Gastrocnemius medialis (tissue), 4 donors: Measurements from ENCODE around the gene C1QL4.

Experiments
- POLR2A ChIP-seq, 2 donors: fragments of 450-650 bp; IDR thresholded peaks; one replicate each; pipeline ENCODE4 v1.6.1; 2017; ENCODE audit warnings: antibody characterized with exemption in 2 of 2, mild to moderate bottlenecking in 2 of 2, moderate library complexity in 2 of 2
- TF ChIP-seq, protein P1 (sequence below), 5 experiments: fragments of 450-650 bp in 3 of 5; fragments of 200-600 bp in 2 of 5; sonication (generic) in 2 of 5; IDR thresholded peaks in 4 of 5; conservative IDR thresholded peaks in 1 of 5; 1 replicate in 4 of 5; 2 replicates in 1 of 5; pipeline ENCODE4 v1.5.1; 2016 to 2019; ENCODE audit warnings: antibody characterized with exemption in 5 of 5, mild to moderate bottlenecking in 3 of 5, moderate library complexity in 3 of 5

DNA sequence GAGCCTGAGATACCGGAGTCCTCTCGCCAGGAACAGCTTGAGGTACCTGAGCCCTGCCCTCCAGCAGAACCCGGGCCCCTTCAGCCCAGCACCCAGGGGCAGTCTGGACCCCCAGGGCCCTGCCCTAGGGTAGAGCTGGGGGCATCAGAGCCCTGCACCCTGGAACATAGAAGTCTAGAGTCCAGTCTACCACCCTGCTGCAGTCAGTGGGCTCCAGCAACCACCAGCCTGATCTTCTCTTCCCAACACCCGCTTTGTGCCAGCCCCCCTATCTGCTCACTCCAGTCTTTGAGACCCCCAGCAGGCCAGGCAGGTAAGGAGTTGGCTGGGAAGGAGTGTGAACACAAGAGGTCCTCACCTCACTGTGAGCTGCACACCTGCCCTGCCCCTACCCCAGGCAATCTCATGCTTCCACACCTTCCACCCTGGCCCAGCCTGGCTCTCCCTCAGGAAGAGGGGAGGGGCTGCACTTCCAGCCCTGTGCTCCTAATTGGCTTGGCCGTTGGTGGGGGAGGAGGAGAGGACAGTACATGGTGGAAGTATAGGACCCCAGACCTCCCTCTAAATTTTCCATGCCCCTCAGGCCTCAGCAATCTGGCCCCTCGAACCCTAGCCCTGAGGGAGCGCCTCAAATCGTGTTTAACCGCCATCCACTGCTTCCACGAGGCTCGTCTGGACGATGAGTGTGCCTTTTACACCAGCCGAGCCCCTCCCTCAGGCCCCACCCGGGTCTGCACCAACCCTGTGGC lies 6.2 kb downstream of the C1QL4 start:
- TF ChIP-seq, protein P1, sequence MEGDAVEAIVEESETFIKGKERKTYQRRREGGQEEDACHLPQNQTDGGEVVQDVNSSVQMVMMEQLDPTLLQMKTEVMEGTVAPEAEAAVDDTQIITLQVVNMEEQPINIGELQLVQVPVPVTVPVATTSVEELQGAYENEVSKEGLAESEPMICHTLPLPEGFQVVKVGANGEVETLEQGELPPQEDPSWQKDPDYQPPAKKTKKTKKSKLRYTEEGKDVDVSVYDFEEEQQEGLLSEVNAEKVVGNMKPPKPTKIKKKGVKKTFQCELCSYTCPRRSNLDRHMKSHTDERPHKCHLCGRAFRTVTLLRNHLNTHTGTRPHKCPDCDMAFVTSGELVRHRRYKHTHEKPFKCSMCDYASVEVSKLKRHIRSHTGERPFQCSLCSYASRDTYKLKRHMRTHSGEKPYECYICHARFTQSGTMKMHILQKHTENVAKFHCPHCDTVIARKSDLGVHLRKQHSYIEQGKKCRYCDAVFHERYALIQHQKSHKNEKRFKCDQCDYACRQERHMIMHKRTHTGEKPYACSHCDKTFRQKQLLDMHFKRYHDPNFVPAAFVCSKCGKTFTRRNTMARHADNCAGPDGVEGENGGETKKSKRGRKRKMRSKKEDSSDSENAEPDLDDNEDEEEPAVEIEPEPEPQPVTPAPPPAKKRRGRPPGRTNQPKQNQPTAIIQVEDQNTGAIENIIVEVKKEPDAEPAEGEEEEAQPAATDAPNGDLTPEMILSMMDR (IDR thresholded peaks at IDR 0.05 in 4 of 5, conservative IDR thresholded peaks at IDR 0.05 in 1 of 5) = no peak
- no peak for TF ChIP-seq POLR2A (IDR thresholded peaks at IDR 0.05)
